Ishikawa (cell line): ENCODE results near the gene LANCL1.

Experiments
- CEBPB ChIP-seq: IDR thresholded peaks from 2 replicates; pipeline ENCODE4 v1.6.1; 2012
- CREB1 ChIP-seq: IDR thresholded peaks from 2 replicates; pipeline ENCODE4 v1.6.1; 2012; ENCODE audit warnings: low read depth
- EGR1 ChIP-seq: IDR thresholded peaks from 2 replicates; pipeline ENCODE4 v1.6.1; 2012
- EP300 ChIP-seq: IDR thresholded peaks from 2 replicates; pipeline ENCODE4 v1.6.1; 2012; ENCODE audit warnings: borderline replicate concordance
- FOXM1 ChIP-seq: IDR thresholded peaks from 2 replicates; pipeline ENCODE4 v1.6.1; 2012; ENCODE audit warnings: low read depth, borderline replicate concordance
- MAX ChIP-seq: IDR thresholded peaks from 2 replicates; pipeline ENCODE4 v1.6.1; 2012
- NFIC ChIP-seq: IDR thresholded peaks from 2 replicates; pipeline ENCODE4 v1.6.1; 2012
- RAD21 ChIP-seq: IDR thresholded peaks from 2 replicates; pipeline ENCODE4 v1.6.1; 2012; ENCODE audit warnings: low read depth
- REST ChIP-seq: IDR thresholded peaks from 2 replicates; pipeline ENCODE4 v1.6.1; 2012; ENCODE audit warnings: low read depth, mild to moderate bottlenecking
- TAF1 ChIP-seq: IDR thresholded peaks from 2 replicates; pipeline ENCODE4 v1.6.1; 2012; ENCODE audit warnings: low read depth, mild to moderate bottlenecking
- USF1 ChIP-seq: IDR thresholded peaks from 2 replicates; pipeline ENCODE4 v1.6.1; 2012
- YY1 ChIP-seq: IDR thresholded peaks from 2 replicates; pipeline ENCODE4 v1.6.1; 2012; ENCODE audit warnings: low read depth

- TF ChIP-seq REST (no peak), RAD21 (no peak), NFIC (no peak), MAX (no peak), CEBPB (no peak), YY1 (no peak), USF1 (no peak), CREB1 (no peak), EGR1 (no peak), FOXM1 (no peak), TAF1 (no peak), EP300 (no peak)
Observed at GRCh38 chr2:210412660-210413059, 63.9 kb downstream of the LANCL1 start.
